Measurements from ENCODE around the gene PIP5K1B.

DNA sequence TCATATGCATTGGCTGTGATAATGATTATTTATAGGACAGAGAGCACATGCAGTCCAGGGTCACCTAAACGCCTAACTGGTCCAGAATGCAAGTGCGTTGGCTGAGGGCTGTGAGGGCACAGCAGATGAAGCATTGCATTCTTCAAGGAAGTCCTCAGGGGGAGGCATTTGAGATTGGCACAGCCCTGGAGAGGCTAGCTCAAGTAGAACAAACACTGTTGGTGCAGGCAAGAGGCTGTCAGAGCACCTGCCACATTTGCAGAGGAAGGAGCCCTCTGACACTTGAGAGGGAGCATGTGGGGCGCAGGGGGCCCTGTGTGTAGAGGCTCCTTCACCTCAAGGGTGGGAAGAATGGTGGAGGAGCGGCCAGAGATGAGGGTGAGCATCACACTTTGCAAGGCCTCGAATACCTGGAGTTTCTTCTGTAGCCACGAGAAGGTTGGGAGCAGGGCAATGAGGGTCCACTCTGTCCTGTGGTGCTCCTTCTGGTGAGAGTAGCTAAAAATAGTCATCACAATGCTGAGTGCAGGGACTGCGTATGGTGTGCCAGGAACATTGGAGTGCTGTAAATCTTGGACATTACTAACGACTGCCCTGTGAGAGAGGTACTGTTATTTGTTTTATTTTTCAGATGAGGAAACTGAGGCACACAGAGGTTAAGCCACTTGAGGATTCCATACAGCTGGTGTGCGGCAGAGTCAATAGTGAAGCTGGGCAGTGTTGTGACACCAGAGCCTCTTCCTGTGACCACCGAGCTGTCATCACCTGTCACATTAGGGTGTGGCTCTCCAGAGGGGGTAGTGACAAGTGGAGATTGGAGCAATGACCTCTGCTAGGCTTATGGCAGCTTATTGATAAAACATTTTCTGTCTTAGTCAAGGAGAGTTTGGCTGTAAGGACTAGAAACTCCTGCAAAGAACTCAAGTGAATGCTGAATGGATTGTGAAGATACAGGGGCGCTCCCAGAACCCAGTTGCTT is 100.2 kb downstream of the PIP5K1B start:
- TF ChIP-seq, protein P1, sequence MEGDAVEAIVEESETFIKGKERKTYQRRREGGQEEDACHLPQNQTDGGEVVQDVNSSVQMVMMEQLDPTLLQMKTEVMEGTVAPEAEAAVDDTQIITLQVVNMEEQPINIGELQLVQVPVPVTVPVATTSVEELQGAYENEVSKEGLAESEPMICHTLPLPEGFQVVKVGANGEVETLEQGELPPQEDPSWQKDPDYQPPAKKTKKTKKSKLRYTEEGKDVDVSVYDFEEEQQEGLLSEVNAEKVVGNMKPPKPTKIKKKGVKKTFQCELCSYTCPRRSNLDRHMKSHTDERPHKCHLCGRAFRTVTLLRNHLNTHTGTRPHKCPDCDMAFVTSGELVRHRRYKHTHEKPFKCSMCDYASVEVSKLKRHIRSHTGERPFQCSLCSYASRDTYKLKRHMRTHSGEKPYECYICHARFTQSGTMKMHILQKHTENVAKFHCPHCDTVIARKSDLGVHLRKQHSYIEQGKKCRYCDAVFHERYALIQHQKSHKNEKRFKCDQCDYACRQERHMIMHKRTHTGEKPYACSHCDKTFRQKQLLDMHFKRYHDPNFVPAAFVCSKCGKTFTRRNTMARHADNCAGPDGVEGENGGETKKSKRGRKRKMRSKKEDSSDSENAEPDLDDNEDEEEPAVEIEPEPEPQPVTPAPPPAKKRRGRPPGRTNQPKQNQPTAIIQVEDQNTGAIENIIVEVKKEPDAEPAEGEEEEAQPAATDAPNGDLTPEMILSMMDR (conservative IDR thresholded peaks at IDR 0.05; ENCODE audit: low read depth in 2 of 2): no peak
- TF ChIP-seq EZH2phosphoT487 (IDR thresholded peaks at IDR 0.05; ENCODE audit: unreplicated experiment): no peak
- no peak for TF ChIP-seq POLR2AphosphoS5 (IDR thresholded peaks at IDR 0.05; ENCODE audit: low read depth)

All from GM23338 (cell line).